ENCODE results near the gene ARID5B. TPM values are rescaled to one million over a fixed set of nuclear protein-coding genes. Genes with fewer than 3 reads are reported as not detected.

The ARID5B gene
- total RNA-seq, 1 donor from 2014 or later, result 51.4 TPM

GRCh38 chr10:61899663-61899996, 1.9 kb upstream of the ARID5B start:
- Mint-ChIP-seq H3K9me3 (no peaks in the 10 kb centered on the region), H3K36me3 (no peaks in the 10 kb centered on the region), H3K4me1 (peaks cover 43% of the 10 kb centered on the region), H3K4me3 (peak overlapping the region; percentile 91), H3K27ac (peak overlapping the region; percentile 19), H3K27me3 (ENCODE audit: low read depth) (no peaks in the 10 kb centered on the region)
- no peak for DNase-seq (ENCODE audit: low spot score in 2 of 2, unreplicated experiment in 2 of 2)
- TF ChIP-seq CTCF (IDR thresholded peaks at IDR 0.05; ENCODE audit: unreplicated experiment), result no peak

DNA sequence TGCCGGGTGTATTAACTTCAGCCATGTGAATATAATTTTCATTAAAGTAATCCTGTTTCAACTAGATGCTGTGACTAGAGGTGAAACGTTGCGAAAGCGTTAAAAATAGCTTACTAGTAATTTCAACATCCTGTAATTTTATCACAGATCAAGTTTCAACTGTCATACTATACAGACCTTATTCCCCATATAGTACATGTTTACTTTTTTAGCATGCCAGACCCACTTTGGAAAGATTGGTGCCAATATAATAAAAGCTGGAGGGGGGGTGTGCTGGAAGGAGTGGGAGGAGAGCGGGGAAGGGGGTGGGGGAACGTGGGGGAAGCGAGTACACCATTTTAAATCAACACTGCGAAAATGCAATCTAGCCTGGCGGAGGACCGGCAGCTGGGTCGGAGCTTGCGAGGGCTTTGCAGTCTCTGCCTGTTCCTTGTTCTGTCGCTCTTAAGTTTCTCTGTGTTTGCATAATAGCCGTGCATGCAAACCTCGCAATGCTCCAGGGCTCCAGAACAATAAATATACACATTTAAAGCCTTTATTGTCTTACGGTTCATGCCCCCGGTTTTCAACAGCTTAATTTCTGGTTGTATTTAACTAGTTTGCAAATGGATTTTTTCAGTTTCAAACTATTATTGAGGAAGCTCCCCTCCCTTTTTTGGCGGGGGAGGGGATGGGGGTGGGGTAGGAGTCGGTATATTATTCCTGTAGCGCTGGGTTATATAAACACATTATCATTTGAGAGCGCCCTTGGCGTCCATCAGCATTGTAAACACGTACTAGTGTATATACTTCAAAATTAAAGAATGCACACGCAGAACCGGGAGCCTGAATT, 1.3 kb upstream of the ARID5B start:
- no peak for TF ChIP-seq CTCF (IDR thresholded peaks at IDR 0.05; ENCODE audit: unreplicated experiment)
- no peaks in the 10 kb centered on the region for H3K9me3 Mint-ChIP-seq
- H3K4me3 Mint-ChIP-seq, result peak overlapping the region; percentile 91
- H3K27me3 Mint-ChIP-seq (ENCODE audit: low read depth), result no peaks in the 10 kb centered on the region
- peak in 1 of 2 experiments; percentile 47 for DNase-seq (ENCODE audit: low spot score in 2 of 2, unreplicated experiment in 2 of 2)
- H3K36me3 Mint-ChIP-seq, result no peaks in the 10 kb centered on the region
- H3K27ac Mint-ChIP-seq, result peak overlapping the region; percentile 45
- H3K4me1 Mint-ChIP-seq, result peaks cover 48% of the 10 kb centered on the region

- DNase-seq (ENCODE audit: low spot score in 2 of 2, unreplicated experiment in 2 of 2), result no peak
- H3K4me3 Mint-ChIP-seq, result peak overlapping the region; percentile 91
- H3K9me3 Mint-ChIP-seq, result no peaks in the 10 kb centered on the region
- H3K27me3 Mint-ChIP-seq (ENCODE audit: low read depth), result no peaks in the 10 kb centered on the region
- H3K4me1 Mint-ChIP-seq, result peaks cover 47% of the 10 kb centered on the region
- peak overlapping the region; percentile 100 for H3K27ac Mint-ChIP-seq
- H3K36me3 Mint-ChIP-seq, result no peaks in the 10 kb centered on the region
- no peak for TF ChIP-seq CTCF (IDR thresholded peaks at IDR 0.05; ENCODE audit: unreplicated experiment)
These were observed 438 bp downstream of the ARID5B start for GRCh38 chr10:61901829-61902444.

GRCh38 chr10:61902445-61903220, 1.1 kb downstream of the ARID5B start:
- Mint-ChIP-seq H3K36me3 (no peaks in the 10 kb centered on the region), H3K27ac (peak overlapping the region; percentile 100), H3K9me3 (no peaks in the 10 kb centered on the region), H3K27me3 (ENCODE audit: low read depth) (no peaks in the 10 kb centered on the region), H3K4me1 (peaks cover 40% of the 10 kb centered on the region), H3K4me3 (peak overlapping the region; percentile 91)
- peak in 1 of 2 experiments; percentile 55 for DNase-seq (ENCODE audit: low spot score in 2 of 2, unreplicated experiment in 2 of 2)
- no peak for TF ChIP-seq CTCF (IDR thresholded peaks at IDR 0.05; ENCODE audit: unreplicated experiment)

DNA sequence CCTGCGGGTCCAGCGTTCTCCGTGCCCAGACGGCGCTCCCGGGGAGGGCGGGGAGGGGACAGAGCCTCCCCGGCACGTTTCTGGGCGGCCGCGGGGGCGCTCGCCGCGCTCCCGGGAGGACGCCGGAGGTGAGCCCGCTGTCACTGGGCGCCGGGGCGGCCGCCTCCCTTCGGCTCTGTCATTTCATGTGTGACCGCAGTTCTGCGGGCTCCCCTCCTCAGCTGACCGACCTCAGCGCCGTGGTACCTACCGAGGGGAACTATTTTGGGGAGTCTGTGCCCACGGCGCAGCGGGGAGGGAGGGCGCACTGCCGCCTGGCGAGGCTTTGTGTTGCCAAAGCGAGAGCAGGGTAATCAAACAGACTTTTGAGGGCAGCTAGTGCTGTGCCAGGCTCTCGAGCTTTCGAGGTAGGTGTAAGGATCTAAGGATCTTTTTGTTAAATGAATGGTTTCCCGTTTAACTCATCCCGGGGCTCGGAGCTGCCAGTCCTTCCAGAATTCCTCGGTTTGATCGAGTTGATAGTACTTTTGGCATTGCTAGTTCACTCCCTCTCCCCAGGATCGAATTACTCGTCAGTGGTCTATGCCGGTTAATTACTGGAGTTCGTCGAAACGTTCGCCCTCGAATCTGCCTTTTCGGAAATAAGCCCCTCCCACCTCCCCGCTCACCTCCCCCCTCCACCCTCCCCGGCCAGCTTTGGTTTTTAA, 1.9 kb downstream of the ARID5B start:
- Mint-ChIP-seq H3K36me3 (peaks cover 3% of the 10 kb centered on the region), H3K4me3 (peak overlapping the region; percentile 91), H3K9me3 (no peaks in the 10 kb centered on the region), H3K4me1 (peaks cover 33% of the 10 kb centered on the region), H3K27ac (peak overlapping the region; percentile 97), H3K27me3 (ENCODE audit: low read depth) (no peaks in the 10 kb centered on the region)
- peak in 1 of 2 experiments; percentile 55 for DNase-seq (ENCODE audit: low spot score in 2 of 2, unreplicated experiment in 2 of 2)
- TF ChIP-seq CTCF (IDR thresholded peaks at IDR 0.05; ENCODE audit: unreplicated experiment), result no peak
